Measurements from ENCODE around the gene PRLH.

PRLH gene, protein sequence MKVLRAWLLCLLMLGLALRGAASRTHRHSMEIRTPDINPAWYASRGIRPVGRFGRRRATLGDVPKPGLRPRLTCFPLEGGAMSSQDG

DNA sequence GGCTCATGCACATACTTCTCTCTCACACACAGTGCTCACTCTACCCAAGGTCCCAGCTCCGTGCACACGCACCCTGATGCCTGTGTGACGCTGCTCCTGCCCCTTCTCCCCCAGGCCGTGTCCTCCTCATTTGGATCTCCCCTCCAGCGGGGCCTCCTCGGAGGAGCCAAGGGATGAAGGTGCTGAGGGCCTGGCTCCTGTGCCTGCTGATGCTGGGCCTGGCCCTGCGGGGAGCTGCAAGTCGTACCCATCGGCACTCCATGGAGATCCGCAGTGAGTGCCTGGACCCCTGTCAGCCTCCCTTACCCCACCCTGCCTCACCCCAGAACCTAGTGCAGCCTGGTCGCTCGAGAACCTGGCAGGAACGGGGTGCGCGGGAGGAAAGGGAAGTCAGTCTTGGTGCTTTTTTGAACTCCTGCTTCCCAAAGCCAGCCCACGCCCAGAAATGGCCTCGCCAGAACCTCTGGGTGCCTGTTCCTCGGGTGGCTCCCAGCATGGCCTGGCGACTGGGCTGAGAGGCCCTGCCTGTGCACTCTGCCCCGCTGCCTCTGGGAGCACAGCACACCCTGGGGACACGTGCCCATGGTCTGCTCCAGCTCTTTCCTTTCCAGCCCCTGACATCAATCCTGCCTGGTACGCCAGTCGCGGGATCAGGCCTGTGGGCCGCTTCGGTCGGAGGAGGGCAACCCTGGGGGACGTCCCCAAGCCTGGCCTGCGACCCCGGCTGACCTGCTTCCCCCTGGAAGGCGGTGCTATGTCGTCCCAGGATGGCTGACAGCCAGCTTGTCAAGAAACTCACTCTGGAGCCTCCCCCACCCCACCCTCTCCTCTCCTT, at the start of gene PRLH:
Gene PRLH (plus strand): TSS at position 174 of the 835 bp plus-strand sequence. CDS start 0 bp downstream, at position 174.
- no peak for DNase-seq
- intact Hi-C loops (cut with DNase I): no loop called here

- peak in 1 of 10 donors; percentile 3 for DNase-seq
- intact Hi-C loops (cut with DNase I): loop anchor here (10.0 kb wide), 1 partner anchor 228 kb away; no protein-coding TSS in a partner anchor
Observed at GRCh38 chr2:237517163-237517562, 49.2 kb upstream of the PRLH start.

- DNase-seq: peak in 2 of 10 donors; percentile 2 to 4
- intact Hi-C loops (cut with DNase I): loop anchor here (10.0 kb wide), 1 partner anchor 227 kb away; no protein-coding TSS in a partner anchor
Observed at GRCh38 chr2:237517990-237518389, 48.4 kb upstream of the PRLH start.

- peak in 1 of 10 donors; percentile 61 for DNase-seq
- intact Hi-C loops (cut with DNase I): loop anchor here (10.0 kb wide), 1 partner anchor 225 kb away; no protein-coding TSS in a partner anchor
Observed at GRCh38 chr2:237519506-237520245, 46.7 kb upstream of the PRLH start.

- intact Hi-C loops (cut with DNase I): no loop called here
- DNase-seq: no peak
Observed at GRCh38 chr2:237520290-237520689, 46.1 kb upstream of the PRLH start.

DNA sequence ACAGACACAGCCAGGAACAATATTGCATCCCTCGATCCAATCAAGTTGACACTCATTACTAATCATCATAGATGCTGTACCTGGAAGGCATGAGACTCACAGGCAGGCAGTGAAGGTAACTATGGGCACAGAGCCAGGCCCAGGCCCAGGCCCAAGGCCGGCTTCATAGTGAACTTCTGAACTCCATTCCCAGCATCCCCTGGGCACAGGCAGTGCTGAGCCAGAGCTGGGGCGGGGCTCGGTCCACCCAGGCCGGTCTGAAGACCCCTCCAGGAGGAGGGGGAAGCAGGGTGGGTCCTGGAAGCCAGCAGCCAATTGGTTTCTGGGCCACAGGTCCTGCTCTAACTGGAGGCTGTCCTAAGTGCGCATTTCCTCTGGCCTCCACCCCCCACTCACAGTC, 41.7 kb upstream of the PRLH start:
- intact Hi-C loops (cut with DNase I): no loop called here
- peak in 1 of 10 donors; percentile 31 for DNase-seq

GRCh38 chr2:237525559-237526157, 40.7 kb upstream of the PRLH start:
- DNase-seq: peak in 1 of 10 donors; percentile 76
- intact Hi-C loops (cut with DNase I): no loop called here

DNA sequence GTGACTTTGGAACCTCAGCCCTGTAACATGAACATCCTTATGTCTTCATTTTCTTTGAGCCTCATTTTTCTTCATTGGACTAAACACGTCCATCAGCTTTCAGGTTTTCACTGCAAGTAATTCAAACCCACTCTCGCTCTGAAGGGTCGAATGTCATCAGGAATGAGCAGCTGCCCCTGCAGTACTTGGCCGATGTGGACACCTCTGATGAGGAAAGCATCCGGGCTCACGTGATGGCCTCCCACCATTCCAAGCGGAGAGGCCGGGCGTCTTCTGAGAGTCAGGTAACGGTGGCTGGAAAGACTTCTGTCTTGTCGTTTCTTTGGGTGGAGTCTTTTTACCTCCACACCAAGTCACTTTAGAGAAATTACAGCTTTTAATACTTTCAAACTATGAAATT, 39.1 kb upstream of the PRLH start:
- DNase-seq: peak in 1 of 10 donors; percentile 36
- intact Hi-C loops (cut with DNase I): no loop called here

GRCh38 chr2:237527766-237528165, 38.6 kb upstream of the PRLH start:
- no peak for DNase-seq
- intact Hi-C loops (cut with DNase I): no loop called here

GRCh38 chr2:237529452-237530402, 36.6 kb upstream of the PRLH start:
- peak in 1 of 10 donors; percentile 73 for DNase-seq
- intact Hi-C loops (cut with DNase I): no loop called here

- intact Hi-C loops (cut with DNase I): no loop called here
- peak in 1 of 10 donors; percentile 62 for DNase-seq
Observed at GRCh38 chr2:237530472-237531433, 35.6 kb upstream of the PRLH start.

- peak in 1 of 10 donors; percentile 7 for DNase-seq
- intact Hi-C loops (cut with DNase I): no loop called here
Observed at GRCh38 chr2:237532160-237532559, 34.2 kb upstream of the PRLH start.

GRCh38 chr2:237533668-237534161, 32.7 kb upstream of the PRLH start:
- intact Hi-C loops (cut with DNase I): no loop called here

DNA sequence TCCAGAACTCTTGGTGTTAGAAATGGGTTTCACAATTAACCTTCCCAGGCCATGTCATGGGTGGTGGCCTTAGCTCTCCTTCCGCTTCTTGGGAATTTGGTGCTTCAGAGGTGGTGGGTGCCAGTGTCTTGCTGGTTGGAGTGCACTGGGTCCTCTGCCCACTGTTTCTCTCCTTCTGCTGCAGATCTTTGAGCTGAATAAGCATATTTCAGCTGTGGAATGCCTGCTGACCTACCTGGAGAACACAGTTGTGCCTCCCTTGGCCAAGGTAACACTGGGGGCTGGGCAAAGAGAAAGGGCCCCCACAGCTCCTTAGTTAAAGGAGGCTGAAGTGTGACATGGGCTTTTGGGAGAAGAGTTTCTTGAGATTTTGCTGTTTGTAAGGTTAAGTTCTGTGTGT, 32.0 kb upstream of the PRLH start:
- peak in 1 of 10 donors; percentile 43 for DNase-seq
- intact Hi-C loops (cut with DNase I): no loop called here

More at GRCh38 chr2:237533668-237534161, 32.7 kb upstream of the PRLH start:
- DNase-seq: peak in 1 of 10 donors; percentile 55

- no peak for DNase-seq
- intact Hi-C loops (cut with DNase I): no loop called here
Observed at GRCh38 chr2:237535385-237536082, 30.8 kb upstream of the PRLH start.

DNA sequence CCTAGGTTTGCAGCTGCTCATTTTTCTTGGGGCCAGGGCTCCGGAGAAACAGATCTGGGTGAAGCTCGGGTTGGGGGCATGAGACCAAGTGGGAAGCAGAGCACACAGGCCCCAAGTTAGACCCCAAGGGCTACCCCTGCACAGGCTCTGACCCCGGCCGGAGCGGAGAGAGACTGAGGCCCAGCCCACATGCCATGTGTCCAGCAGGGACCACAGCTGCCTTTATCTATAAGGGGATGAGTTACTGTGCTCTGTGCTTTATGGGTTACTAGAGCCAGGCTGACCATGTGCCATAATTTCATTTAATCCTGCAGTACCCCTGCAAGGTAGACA, 30.3 kb upstream of the PRLH start:
- peak in 1 of 10 donors; percentile 47 for DNase-seq
- intact Hi-C loops (cut with DNase I): no loop called here

DNA sequence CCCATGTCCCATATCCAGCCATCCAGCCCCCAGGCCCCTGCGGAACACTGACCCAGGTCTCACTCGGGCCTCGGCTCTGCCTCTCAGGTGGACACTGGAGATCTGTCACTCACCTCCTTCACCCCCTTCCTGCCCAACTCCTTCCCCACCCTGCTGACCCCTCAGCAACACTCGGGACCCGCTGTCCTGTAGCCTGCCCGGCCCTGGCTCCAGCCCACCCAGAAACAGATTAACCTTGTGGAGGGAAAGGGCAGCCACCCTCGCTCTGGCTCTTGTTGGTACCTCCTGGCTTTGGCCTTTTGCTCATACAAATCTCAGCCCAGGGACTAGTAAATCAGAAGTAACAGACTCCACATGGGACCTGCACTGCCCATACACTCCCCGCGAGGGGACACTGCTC, 29.8 kb upstream of the PRLH start:
- peak in 1 of 10 donors; percentile 59 for DNase-seq
- intact Hi-C loops (cut with DNase I): no loop called here
